NCI-H2081 (cell line): Measurements from ENCODE around the gene BTBD6.

Source experiments
- DNase-seq, 2 experiments: peaks; one replicate each; lab custom pipeline; 2025; lab: John Stamatoyannopoulos, UW

The BTBD6 gene

DNA sequence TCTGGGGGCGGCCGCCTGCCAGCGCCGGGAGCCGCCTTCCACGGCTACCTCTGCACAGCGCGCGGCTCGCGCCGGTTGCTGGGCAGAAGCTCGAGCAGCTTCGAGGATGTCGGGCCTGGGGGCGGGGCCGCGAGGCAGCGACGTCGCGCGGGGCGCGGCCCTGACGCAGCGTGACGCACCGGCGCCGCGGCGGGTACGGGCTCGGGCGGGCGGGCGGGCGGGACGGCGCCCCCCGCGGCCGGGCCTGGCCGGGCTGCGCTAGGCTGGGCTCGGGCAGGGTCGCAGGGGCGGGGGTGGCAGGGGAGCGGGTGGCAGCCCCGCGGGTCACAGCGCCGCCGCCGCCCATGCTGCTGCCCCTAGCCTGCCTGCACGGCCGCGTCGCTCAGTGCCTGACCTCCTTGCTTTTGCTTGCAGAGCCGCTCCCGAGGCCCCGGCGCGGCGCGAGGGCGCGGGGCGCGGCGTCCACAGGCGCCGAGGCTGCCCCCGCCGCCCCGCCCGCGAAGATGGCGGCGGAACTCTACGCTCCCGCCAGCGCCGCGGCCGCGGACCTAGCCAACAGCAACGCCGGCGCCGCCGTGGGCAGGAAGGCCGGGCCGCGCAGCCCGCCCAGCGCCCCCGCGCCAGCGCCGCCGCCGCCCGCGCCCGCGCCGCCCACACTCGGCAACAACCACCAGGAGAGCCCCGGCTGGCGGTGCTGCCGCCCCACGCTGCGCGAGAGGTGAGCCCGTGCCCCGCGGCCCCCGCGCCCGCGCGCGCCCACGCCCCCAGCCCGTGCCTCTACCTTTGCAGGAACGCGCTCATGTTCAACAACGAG is at the start of gene BTBD6:
BTBD6 (plus strand) TSS at position 166 of the 814 bp plus-strand sequence; CDS start at position 345, 179 bp downstream.
- peak; percentile 82 to 90 for DNase-seq

DNA sequence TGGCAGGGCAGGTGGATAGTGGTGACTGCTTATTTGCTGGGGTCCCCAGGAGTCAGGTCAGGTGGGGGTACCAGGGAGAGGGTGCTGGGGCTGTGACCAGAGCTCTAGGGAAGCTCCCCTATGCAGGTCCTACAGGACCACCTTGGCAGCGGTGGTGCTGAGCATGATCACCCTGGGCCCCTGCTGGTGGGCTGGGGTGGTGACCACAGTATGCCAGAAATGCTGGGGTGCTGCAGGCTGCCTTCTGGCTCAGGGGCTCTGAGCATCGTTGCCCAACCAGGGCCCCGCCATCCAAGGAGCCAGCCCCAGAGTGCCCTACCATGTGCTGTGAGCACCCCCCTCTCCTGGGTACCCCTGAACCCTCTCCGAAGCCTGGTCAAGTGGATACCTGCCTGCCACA is 49.7 kb upstream of the BTBD6 start:
- DNase-seq, result no peak

DNA sequence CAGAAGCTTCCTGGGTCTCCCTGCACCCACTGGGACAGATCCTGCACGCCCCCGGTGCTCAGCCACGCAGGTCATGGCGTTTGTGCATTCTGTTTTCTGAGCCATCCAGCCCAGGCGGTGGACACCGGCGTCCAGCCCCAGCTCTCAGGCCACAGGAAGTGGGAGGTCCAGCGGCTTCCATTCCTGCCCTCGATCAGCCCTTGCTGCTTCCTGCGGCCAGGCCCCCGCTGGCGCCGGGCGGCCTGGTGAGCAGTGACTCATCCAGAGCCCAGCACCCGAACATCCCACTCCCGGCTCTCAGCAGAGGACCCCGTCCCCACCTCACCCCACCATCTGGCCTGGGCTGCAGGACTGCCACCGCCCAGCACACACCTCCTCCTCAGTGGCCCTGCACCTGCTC is 49.2 kb upstream of the BTBD6 start:
- DNase-seq, result no peak

DNA sequence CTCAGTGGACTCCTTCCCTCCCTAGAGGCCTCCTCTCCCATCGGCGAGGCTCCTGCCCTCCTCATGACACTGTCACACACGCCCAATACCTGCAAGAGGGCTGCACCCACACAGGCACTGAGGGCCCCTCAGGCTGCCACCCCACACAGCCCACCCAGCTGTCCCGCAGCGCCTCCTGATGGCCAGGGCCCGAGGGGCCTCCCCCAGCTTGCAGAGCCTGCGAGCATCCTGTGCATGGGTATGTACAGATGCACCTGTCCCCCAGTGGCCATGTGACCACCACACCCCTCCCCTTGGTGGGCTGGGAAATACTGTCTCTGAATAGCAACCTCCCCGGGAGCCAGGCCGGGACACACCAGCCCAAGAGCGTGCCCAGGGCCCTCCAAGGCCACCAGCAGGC is 48.3 kb upstream of the BTBD6 start:
- no peak for DNase-seq

DNA sequence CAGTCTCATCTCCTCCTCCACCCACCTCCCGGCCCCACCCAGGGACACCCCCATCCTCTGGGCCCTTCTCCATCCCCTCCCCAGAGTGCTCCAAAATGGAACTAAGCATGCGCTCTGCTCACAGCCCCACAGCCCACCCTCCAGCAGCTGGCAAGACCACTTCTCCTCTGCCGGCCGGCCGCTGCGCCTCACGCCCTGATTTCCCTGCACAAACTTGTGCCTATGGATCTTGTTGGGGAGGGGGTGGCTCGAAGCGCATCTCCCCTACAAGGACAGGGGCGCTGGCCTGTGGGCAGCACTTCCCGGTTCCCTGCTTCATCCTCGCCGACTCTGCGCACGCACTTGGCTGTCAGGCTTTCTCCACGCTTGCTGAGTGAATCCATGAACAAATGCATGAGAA is 47.7 kb upstream of the BTBD6 start:
- DNase-seq, result no peak

DNA sequence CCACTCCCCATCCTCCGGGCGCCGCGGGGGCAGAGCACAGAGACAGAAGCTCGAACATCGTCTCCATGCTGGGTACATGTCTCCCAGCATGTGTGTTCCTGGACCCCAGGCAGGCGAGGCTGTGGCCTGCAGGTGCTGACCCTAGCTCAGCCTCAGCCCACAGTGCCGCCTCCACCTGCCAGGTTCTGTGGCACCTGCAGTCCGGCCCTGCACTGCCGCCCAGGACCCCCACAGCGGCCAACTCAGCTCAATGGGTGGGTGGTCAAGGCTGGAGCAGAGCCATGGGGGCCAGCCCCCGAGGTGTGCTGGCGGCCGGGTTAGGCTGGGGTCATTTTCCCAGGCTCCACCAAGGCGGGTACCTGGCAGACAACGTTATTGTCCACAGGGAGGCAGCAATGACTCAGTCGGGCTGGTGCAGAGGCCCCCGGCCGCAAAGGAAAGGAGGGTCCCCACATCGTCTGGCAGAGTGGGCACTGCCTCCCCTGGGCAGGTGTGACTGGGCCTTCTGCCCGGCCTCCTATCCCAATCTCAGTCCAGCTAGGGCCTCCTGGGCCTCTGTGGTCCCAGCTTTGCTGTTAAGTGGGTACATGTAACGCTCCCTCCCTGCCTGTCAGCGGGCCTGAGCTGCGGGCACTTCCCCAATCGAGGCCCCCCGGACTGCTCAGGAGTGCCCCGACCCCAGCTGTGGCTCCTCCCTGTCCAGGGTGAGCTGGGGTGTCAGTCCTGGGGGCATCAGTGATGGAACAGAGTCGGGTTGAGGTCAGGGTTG is 47.0 kb upstream of the BTBD6 start:
- no peak for DNase-seq

DNA sequence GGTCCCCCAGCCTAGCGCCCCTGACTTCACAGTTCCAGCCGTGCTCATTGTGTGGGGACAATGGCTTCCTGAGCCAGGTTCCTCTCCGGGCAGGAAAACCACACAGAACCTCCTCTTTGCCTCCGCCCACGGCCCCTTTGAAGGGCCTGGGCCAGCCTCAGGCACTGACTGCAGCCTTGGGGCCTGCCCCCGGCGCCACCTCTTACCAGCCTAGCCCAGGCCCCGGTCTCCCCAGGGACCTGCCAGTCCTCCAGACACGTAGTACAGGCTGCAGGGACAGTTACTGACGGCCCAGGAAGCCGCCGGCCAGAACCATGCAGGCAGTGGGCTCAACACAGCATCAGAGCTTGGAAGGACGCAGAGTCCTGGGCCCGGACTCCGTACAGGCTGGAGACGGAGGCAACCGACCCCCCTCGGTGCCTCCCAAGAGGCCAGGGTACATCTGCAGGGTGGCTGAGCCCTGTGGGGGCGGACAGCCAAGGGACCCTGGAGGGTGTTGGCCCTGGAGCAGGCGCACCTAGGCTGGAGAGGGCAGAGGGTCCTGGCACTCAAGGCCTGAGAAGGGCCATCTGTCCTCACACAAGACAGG is 46.3 kb upstream of the BTBD6 start:
- DNase-seq, result no peak

DNA sequence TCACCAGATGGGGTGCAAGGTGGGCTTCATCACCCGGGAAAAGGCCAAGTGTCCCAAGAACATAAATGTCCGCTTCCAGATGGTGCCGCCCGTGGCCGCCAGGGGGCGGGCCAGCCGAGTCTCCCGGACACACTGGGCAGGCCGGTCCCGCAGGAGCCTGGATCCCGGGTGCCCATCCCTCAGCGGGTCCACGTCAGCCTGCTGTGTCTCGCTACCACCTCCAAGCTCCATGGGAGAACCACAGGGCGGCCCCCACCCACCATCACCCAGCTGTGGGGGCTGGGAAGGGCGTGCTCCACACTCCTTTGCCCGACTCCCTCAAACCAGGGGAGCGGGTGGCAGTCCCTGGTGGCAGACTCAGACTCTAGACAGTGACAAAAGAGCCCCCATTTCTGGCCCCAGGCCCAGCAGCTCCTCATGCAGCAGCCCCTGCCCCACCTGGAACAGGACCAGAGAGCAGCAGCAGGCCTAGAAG is 45.2 kb upstream of the BTBD6 start:
- DNase-seq, result peak in 1 of 2 experiments; percentile 49

DNA sequence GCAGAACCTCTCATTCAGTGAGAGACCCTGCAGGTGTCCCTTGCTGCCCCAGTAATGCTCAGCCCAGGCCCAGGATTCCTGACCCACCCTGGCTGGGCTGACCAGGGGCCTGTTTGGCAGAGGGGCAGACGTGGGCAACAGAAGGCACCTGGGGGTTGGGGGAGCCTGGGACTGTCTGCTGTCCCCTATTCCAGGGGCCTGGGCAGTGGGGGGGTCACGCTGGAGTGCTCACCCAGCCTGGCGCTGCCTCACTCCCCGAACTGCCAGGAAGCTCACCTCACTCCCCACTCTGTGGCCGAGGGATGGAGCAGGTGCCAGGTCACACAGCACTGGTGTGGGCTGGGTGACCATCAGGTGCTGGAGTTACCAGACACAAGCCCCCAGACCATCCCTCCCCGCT is 44.6 kb upstream of the BTBD6 start:
- DNase-seq, result no peak

DNA sequence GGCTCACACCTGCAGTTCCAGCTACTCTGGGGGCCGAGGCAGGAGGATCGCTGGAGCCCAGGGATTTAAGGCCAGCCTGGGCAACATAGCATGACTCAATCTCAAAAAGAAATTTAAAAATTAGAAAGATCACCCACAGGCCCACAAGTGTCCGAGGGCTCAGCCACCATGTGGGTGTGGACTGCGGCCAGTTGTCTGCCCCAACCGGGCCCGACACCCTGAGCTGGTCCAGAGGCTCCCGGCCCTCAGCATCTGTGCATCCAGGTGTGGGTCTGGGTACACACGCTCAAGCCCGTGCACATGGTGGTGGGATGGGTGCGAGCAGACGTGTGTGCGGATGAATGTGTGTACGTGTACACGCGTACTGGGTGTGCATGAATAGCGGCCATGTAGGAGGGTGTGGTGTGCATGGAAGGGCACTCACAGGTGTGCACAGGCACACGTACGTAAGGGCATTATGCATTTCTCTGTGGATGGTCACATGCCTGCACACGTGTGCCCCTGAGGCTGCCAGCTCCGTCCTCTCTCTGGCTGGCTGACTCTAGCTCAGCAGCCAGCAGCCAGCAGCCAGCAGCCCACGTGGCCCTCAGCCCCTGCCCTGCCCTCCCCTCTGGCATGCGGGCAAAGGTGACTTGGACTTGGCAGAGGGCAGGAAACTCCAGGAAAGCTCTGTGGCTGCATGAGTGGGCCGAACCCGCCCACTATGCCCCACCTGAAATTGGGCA is 44.0 kb upstream of the BTBD6 start:
- no peak for DNase-seq

DNA sequence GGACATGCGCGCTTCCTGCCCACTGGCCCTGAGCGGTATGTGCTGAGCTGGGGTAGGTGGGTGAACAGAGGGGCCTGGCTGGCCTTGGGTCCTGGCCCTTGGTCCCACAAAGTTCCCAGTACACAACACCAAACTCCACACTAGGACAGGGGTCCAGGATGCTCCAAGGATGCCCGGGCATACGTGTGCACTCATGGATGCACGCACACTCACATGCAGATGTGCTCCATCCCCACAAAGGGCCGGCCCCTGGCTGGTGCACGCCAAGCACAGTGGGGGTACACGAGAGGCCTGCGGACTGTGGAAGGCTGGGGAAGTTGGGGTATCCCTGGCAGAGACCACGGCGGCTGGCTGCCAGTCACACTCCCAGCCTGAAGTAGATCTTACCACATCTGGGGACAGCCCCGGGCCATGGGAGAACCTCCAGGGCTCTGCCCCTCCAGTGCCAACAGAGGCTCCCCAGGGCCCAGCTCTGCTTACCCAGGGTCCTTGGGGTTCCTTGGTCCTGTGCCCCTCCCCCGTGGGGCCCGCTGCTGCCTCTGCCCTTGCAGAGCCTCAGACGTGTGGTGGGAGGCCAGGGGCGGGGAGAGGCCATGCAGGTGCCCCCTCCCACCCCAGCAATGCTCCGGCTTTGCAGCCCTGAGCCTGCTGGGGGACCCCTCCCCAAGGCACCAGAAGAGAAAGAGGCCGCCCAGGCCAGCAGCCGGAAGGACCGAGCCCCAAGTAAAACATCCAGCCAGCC is 43.2 kb upstream of the BTBD6 start:
- DNase-seq, result no peak

DNA sequence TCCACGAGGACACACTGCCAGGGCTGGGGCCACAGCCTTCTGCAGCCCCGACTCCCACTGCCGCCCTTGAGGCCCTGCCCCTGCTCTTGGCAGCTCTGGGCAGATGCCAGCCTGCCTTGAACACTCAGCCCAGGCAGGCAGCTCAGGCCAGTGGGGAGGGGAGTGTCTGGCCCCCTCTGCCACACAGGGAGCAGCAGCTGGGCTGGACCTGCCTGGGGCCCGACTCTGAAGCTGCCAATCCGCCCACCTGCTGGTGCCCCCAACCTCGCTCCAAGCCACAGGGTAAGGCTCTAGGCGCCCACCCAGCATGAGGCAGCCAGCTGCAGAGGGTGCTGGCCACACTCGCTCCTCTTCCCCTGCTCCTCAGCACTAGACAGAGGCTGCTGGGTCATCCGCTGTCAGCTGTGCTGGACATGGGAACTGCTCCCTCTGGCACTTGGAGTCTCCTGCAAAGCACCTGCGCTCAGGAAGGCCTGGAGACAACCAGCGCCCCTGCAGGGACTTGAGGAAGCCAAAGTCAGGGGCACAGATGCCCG is 42.6 kb upstream of the BTBD6 start:
- DNase-seq, result peak in 1 of 2 experiments; percentile 21

DNA sequence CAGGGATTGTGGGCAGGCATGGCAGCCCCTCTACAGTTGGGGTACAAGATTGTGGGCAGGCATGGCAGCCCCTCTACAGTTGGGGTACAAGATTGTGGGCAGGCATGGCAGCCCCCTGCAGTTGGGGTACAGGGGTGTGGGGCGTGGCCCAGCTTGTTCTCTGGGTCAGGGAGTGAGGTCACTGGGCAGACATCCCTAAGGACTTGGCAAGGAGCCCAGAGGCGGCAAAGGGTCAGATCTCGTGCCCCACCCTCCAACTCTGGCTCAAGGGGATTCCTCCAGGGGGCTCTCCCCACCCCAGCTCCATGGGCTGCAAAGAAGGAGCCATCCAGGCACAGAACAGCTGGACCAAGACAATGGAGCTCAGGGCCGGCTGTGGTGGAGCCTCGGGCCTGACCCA is 41.5 kb upstream of the BTBD6 start:
- no peak for DNase-seq

DNA sequence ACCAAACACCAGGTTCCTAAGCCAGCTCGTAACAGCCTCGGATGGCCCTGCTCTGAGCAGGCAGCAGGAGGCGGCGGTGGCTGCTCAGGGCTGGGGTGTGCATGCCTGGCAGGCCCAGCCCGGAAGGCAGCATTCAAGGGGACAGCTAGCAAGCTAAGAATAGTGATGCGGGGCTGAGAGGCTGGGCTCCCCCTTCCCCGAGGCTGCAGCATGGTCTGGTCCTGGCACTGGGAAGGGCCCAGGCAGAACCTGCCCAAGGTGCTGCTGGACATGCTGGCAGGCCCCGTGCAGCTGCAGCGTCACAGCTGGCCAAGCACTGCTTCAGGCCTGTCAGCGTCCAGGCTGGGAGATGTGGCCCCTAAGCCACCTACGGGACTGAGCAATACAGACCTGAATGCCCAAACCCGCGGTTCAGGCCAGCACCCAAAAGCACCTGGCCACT is 40.9 kb upstream of the BTBD6 start:
- no peak for DNase-seq

DNA sequence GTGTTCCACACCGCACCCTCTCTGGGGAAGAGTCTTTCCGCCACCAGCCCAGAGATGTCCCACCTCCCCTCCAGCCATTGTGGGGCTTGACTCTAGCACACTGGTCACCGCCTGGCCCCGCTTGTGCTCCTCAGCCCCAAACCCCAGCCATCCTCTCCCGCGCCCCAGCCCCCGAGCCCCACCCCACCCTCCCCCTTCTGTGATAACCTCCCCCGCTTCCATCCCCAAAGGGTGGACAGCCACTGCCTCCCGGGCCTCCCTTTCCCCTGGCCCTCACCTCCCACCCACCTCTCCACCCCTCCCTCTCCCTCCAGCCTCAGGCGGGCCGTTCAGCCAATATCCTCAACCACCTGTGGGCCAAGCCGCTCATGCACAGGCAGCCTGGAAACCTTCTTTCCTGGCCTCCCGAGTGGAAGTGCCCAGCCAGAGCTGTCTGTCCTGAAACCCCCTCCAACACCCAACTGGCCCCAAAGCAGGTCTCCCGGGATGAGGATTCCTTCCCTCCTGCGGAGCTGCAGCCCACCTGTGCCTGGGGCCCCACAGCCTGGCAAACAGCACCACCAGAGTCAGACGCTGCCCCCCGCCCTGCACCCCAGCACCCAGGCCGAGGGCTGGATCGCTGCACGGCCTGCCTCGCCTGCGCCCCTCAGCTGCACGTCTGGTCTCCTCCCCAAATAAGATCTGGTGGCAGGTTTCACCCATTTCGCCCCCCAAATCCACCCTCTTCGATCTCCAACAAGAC is 40.2 kb upstream of the BTBD6 start:
- no peak for DNase-seq

DNA sequence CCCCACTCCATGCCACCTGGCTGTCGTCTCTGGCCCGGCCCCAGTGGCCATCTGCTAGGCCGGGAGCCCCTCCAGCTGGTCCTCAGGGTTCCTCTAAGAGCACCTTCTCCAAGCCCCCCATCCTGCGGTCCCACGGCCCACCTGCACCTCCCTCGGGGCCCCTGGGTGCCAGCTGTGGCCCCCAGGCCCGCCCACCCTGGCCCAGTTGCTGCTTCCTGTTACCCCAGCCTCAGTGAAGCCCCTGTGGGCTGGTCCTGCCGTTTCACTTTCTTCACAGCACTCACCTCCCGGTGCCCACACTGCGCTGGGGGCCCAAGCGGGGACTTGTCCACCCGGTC is 39.6 kb upstream of the BTBD6 start:
- DNase-seq, result no peak

DNA sequence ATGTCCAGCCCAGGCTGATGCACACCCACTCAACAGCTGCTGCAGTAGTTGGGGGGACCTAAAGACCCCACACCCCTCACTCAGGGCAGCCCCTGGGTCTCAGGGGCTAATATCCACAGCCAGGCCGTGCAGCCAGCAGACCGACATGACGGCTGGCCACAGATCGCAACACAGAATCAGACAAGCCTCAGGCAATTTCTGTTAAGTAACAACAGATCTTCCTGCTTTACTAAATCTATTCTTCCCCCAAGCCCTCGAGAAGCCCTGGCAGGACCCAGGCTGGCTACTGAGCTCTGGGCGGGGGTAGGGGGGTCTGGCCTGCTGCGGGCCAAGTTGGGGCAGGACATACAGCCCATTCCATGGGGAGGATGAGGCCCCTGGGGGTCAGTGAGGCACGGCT is 39.2 kb upstream of the BTBD6 start:
- DNase-seq, result no peak

DNA sequence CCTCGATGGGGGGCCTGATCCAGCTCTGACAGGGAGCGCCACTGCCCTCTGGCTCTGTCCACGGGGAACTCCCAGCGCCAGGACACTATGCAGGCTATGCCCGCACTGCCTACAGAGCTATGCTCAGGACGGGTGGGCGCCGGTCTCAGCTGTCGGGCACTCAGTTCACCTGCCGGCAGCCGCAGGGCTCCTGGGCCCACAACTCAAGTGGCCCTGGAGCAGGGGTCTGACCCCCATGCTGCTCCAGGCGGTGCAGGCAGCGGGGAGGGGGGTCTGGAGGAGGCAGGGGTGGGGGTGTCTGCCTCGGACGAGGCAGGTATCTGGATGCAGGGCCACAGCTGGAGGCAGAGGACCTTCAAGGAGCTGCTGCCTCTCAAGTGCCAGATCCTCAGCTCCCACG is 38.7 kb upstream of the BTBD6 start:
- DNase-seq, result no peak

DNA sequence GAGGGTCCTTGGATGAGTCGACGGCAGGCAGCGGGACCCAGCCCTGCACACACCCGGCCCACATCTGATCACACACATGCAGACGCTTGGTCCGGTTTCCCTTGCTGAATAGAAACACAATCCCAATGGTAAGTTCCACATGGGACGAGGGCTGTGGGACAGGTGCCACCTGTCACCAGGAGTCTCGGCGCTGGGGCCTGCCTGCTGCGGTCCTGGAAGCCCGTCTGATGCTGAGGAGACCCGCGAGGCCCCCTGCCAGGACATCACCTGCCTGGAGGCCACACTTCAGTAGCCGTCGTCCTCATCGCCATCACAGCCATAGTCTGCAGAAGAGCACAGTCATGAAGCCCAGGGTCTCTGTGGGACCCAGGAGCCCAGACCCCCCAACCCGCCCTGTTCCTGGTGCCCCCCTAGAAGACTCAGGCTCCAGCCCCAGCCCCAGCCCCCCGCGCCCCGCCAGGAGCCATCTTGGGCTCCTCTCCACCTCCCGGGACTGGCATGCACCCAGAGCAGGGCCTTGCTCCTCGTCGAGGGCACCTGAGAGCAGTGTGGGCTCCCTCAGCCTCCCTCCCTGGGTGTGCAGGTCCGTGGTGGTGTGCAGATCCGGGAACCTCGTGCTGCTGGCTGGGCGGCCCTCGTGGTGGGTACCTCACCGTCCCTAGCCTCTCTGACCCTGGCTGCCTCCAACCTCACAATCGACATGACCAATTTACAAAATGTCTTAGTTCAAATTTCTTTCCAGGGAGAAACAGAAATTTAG is 37.9 kb upstream of the BTBD6 start:
- DNase-seq, result no peak
